HEK293 (cell line): Measurements from ENCODE around the gene TMEM63A.

ENCODE experiments used
- CTCF ChIP-seq: fragments of 450-650 bp; formaldehyde crosslinking; IDR thresholded peaks from 2 replicates; pipeline ENCODE4 v1.5.1; 2016; ENCODE audit warnings: missing biosample characterization, missing genetic modification characterization
- REST ChIP-seq: fragments of 450-650 bp; formaldehyde crosslinking; IDR thresholded peaks from 2 replicates; pipeline ENCODE4 v1.5.1; 2016; ENCODE audit warnings: missing biosample characterization, missing genetic modification characterization
- ZNF76 ChIP-seq: fragments of 450-650 bp; formaldehyde crosslinking; IDR thresholded peaks from 2 replicates; pipeline ENCODE4; 2016; ENCODE audit warnings: low read depth, missing biosample characterization, missing genetic modification characterization, borderline replicate concordance

- TF ChIP-seq CTCF (tag by site-specific recombination) = no peak
- no peak for TF ChIP-seq REST (tag by site-specific recombination)
- no peak for TF ChIP-seq ZNF76 (tag by site-specific recombination)
These were observed 41.5 kb downstream of the TMEM63A start for GRCh38 chr1:225840713-225841112.
